GM23248 (cell line): Measurements from ENCODE around the gene ATP6V0B. TPM values are rescaled to one million over a fixed set of nuclear protein-coding genes. Genes with fewer than 3 reads are reported as not detected.

ENCODE experiments used
- DNase-seq: peaks from one replicate; pipeline ENCODE4 v3.0.0-alpha.2; 2015
- H2AFZ ChIP-seq: fragments of 200-600 bp; sonication (generic); 2 replicates; pipeline ENCODE4 v1.6.1; 2016; ENCODE audit warnings: antibody characterized with exemption
- H3F3A ChIP-seq: fragments of 200-600 bp; sonication (generic); 2 replicates; pipeline ENCODE4 v1.6.1; 2016; ENCODE audit warnings: mild to moderate bottlenecking, antibody characterized with exemption, mixed run types; ENCODE audit not compliant: insufficient read depth
- H3K27ac ChIP-seq: fragments of 200-600 bp; sonication (generic); 2 replicates; pipeline ENCODE4 v1.5.1; 2016; ENCODE audit warnings: mild to moderate bottlenecking
- H3K27me3 ChIP-seq: fragments of 200-600 bp; sonication (generic); replicated peaks from 2 replicates; pipeline ENCODE4 v1.6.1; 2016; ENCODE audit warnings: mild to moderate bottlenecking; ENCODE audit not compliant: insufficient read depth
- H3K36me3 ChIP-seq: fragments of 200-600 bp; sonication (generic); 2 replicates; pipeline ENCODE4 v1.6.1; 2016; ENCODE audit warnings: low read depth, mild to moderate bottlenecking
- H3K4me1 ChIP-seq: fragments of 200-600 bp; sonication (generic); 2 replicates; pipeline ENCODE4 v1.6.1; 2016; ENCODE audit warnings: mild to moderate bottlenecking; ENCODE audit not compliant: insufficient read depth
- H3K4me2 ChIP-seq: fragments of 200-600 bp; sonication (generic); one replicate; pipeline ENCODE4 v1.6.1; 2016; ENCODE audit warnings: mild to moderate bottlenecking; ENCODE audit not compliant: unreplicated experiment
- H3K4me3 ChIP-seq: fragments of 200-600 bp; sonication (generic); 2 replicates; pipeline ENCODE4 v1.5.1; 2016; ENCODE audit warnings: mild to moderate bottlenecking
- H3K79me2 ChIP-seq: fragments of 200-600 bp; sonication (generic); 2 replicates; pipeline ENCODE4 v1.6.1; 2016; ENCODE audit warnings: mild to moderate bottlenecking; ENCODE audit not compliant: insufficient read depth
- H3K9ac ChIP-seq: fragments of 200-600 bp; sonication (generic); 2 replicates; pipeline ENCODE4 v1.6.1; 2016; ENCODE audit warnings: mild to moderate bottlenecking
- H3K9me2 ChIP-seq: fragments of 200-600 bp; sonication (generic); 2 replicates; pipeline ENCODE4 v1.6.1; 2016; ENCODE audit warnings: mixed run types, mild to moderate bottlenecking, moderate library complexity; ENCODE audit not compliant: insufficient read depth
- H3K9me3 ChIP-seq: fragments of 200-600 bp; sonication (generic); one replicate; pipeline ENCODE4 v1.6.1; 2017; ENCODE audit warnings: low read depth
- H4K20me1 ChIP-seq: fragments of 200-600 bp; sonication (generic); 2 replicates; pipeline ENCODE4 v1.6.0; 2016; ENCODE audit not compliant: insufficient read depth
- EZH2 ChIP-seq: fragments of 200-600 bp; sonication (generic); IDR thresholded peaks from 2 replicates; pipeline ENCODE4 v1.6.1; 2018; ENCODE audit warnings: antibody characterized with exemption, mild to moderate bottlenecking; ENCODE audit not compliant: insufficient read depth, poor library complexity, severe bottlenecking
- EZH2phosphoT487 ChIP-seq: fragments of 200-600 bp; sonication (generic); IDR thresholded peaks from 2 replicates; pipeline ENCODE4 v1.6.1; 2018; ENCODE audit warnings: antibody characterized with exemption, moderate library complexity, mild to moderate bottlenecking, low read depth; ENCODE audit not compliant: insufficient read depth
- WGBS, 2 experiments: methylation state at CpG; one replicate each; pipeline ENCODE4 v1.1.6; 2015 to 2017; ENCODE audit warnings: low lambda C conversion rate in 2 of 2, low coverage in 1 of 2; ENCODE audit errors: missing lambda C conversion rate in 2 of 2; 5-methylcytosine and 5-hydroxymethylcytosine counted together
- in situ Hi-C: fragments of 300-500 bp; cut with MboI; formaldehyde crosslinking; loops from 2 replicates; pipeline ENCODE4 v1.15.0; 2020
- polyA plus RNA-seq: library from polyadenylated mRNA; unstranded; fragments of >200 nt; fragmentation: Nextera tagmentation; extraction: Ambion mirVana; gene quantifications from 2 replicates; pipeline ENCODE4 v1.2.1, GENCODE V29; 2016
- total RNA-seq: library from RNA; depleted of rRNA; stranded (reverse); fragments of >200 nt; shearing (Covaris generic); gene quantifications from 2 replicates; pipeline ENCODE4 v1.2.3, GENCODE V29; 2014

ATP6V0B gene
- total and polyA plus RNA-seq, 2 experiments from 2014 or later: 140 to 177 TPM

DNA sequence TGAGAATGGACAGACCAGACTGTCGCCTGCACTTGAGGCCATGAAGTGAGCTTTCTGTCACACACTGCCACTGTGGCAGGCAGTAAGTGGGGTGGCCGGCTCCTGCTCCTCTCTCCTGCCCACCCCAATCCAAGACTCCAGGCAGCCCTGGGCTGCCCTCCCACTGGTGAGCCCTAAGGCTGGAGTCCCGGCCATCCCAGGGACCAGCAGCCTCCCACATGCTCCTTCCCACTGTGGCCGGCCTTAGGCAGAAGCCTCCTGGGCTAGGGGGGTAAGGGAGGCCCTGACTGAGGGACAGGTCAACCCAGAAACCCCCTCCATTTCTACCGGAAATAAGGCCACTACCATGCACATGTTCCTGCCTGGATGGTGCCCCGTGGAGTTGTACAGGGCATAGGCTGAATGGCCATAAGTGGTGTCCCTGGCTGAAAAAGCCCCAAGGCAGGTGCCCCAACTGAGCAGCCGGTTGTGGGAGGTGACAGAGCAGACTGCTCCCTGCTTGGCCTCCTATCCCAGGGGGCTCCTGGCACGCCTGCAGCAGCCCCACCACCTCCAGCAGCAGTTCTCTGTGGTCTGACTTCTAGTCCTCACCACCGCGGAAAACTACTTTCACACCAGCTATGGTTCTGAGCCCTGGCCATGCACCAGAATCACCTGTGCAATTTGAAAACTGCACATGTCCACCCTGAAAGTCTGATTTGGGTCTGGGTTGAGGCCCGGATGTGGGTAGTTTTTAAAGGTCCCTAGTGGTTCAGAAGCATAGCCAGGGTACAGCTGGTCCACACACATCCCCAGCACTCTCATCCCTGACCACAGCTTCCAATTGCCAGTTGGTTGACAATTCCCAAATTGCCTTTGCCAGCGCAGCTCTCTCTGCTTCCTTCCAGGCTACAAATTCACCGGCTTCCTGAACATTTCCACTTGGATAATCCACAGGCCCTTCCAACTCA, 42.8 kb upstream of the ATP6V0B start:
- no peak overlapping the region for H3K9ac ChIP-seq
- no peak for DNase-seq
- WGBS, 2 experiments: 86 to 90% methylated on average over 13 of the region's 13 CpGs
- H3K4me3 ChIP-seq: no peak overlapping the region
- in situ Hi-C loops: loop anchor here (5.0 to 25.0 kb wide), 3 partner anchors 170 to 695 kb away; partner anchors contain the start of gene PTPRF
- H3K9me2 ChIP-seq: no peaks in the 10 kb centered on the region
- TF ChIP-seq EZH2: no peak
- no peak for TF ChIP-seq EZH2phosphoT487
- H3K27me3 ChIP-seq: no peaks in the 10 kb centered on the region
- H2AFZ ChIP-seq: no peak overlapping the region
- H3K4me2 ChIP-seq: no peak overlapping the region
- peaks cover 6% of the 10 kb centered on the region; the same call in 1 of the 2 replicates for H3F3A ChIP-seq
- H3K36me3 ChIP-seq: no peaks in the 10 kb centered on the region
- peaks cover 23% of the 10 kb centered on the region for H3K4me1 ChIP-seq
- no peaks in the 10 kb centered on the region for H3K9me3 ChIP-seq
- no peak overlapping the region for H3K27ac ChIP-seq
- no peaks in the 10 kb centered on the region for H4K20me1 ChIP-seq
- no peaks in the 10 kb centered on the region for H3K79me2 ChIP-seq

DNA sequence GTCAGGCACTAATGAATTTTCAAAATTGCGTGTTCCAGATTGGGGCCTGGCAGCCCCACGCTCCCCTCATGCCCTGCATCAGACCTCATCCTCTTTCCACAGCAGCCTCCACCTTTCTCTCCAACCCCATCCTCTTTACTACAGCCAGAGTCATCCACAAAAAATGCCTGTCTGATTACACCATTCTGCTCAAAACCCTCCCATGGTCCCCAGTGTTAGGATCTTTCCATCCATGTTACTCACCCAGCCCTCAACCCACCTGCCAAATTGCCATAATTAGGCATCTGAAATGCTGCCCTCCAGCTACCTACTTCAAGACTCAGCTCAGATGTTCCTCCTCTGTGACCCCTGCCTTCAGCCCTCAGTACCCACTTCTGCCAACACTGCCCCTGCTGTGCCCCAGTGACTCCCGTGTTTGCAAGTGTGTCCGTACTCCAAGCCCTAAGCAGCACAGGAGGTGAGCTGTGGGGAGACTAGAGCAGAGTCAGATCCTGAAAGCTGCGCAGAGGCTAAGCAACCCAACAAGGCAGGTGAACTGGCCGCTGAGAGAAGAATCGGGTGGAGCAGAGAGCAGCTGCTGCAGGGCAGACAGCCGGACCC, 41.9 kb upstream of the ATP6V0B start:
- no peaks in the 10 kb centered on the region for H4K20me1 ChIP-seq
- in situ Hi-C loops: loop anchor here (5.0 to 25.0 kb wide), 3 partner anchors 171 to 696 kb away; partner anchors contain the start of gene PTPRF
- TF ChIP-seq EZH2: no peak
- TF ChIP-seq EZH2phosphoT487: no peak
- H3K79me2 ChIP-seq: no peaks in the 10 kb centered on the region
- WGBS, 2 experiments: 24 to 30% methylated on average over 8 of the region's 8 CpGs
- H3K9ac ChIP-seq: peak overlapping the region; percentile 36; the same call in 1 of the 2 replicates
- H3K4me1 ChIP-seq: peaks cover 23% of the 10 kb centered on the region
- H3K36me3 ChIP-seq: no peaks in the 10 kb centered on the region
- H3K27ac ChIP-seq: no peak overlapping the region
- peak overlapping the region; percentile 66 for H3K4me3 ChIP-seq
- H3F3A ChIP-seq: peaks cover 6% of the 10 kb centered on the region; the same call in 1 of the 2 replicates
- no peaks in the 10 kb centered on the region for H3K9me2 ChIP-seq
- H3K27me3 ChIP-seq: no peaks in the 10 kb centered on the region
- peak overlapping the region; percentile 71 for H3K4me2 ChIP-seq
- no peaks in the 10 kb centered on the region for H3K9me3 ChIP-seq
- H2AFZ ChIP-seq: peak overlapping the region; percentile 73
- peak; percentile 82 for DNase-seq

DNA sequence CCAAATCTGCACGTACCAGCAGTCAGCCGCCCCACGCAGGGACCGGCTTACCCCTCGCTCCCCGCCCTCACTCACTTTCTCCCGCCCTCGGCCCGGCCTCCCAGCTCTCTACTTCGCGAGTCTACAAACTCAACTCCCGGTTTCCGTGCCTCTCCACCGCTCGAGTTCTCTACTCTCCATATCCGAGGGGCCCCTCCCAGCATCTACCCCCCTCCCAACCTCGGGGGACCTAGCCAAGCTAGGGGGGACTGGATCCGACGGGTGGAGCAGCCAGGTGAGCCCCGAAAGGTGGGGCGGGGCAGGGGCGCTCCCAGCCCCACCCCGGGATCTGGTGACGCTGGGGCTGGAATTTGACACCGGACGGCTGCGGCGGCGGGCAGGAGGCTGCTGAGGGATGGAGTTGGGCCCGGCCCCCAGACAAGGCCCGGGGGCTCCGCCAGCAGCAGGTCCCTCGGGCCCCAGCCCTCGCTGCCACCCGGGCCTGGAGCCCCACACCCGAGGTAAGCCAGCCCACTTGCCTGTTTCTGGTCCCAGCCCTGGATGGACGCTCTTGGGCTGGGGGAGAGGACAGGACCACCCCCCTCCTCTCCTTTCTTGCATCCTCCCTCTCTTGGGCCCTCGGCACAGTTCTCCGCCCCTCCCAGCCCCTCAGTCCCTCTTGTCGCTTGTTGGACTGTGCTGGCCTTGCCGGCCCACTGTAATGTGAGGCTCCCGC, 41.2 kb upstream of the ATP6V0B start, which contains the start of gene ARTN:
Gene ARTN (plus strand): TSS at position 416 of the 715 bp plus-strand sequence. CDS start 1,856 bp downstream, outside the sequence.
- Histone ChIP-seq H3K27me3 (no peaks in the 10 kb centered on the region), H2AFZ (peak within 1 kb of the TSS; percentile 73), H3K9me2 (no peaks in the 10 kb centered on the region), H4K20me1 (no peaks in the 10 kb centered on the region), H3K79me2 (no peaks in the 10 kb centered on the region), H3K4me3 (peak within 1 kb of the TSS; percentile 66), H3F3A (peaks cover 6% of the 10 kb centered on the region; the same call in 1 of the 2 replicates), H3K27ac (no peak within 1 kb of the TSS), H3K36me3 (no peaks in the 10 kb centered on the region), H3K9me3 (no peaks in the 10 kb centered on the region), H3K4me1 (peaks cover 23% of the 10 kb centered on the region), H3K4me2 (peak within 1 kb of the TSS; percentile 71), H3K9ac (peak within 1 kb of the TSS; percentile 36)
- peak; percentile 66 for DNase-seq
- TF ChIP-seq EZH2phosphoT487 (no peak), EZH2 (no peak)
- WGBS, 2 experiments: 3 to 5% methylated on average over 30 to 32 of the region's 42 CpGs
- in situ Hi-C loops: loop anchor here (5.0 to 25.0 kb wide), 3 partner anchors 171 to 696 kb away; partner anchors contain the start of gene PTPRF
